RWPE2 (cell line): ENCODE measurements around the gene ABCA5.

Experiments
- ATAC-seq: fragments of 200-7000 bp; cut with Tn5 transposase; 3 replicates; pipeline ENCODE4 v1.9.1; 2021; ENCODE audit warnings: low read depth
- DNase-seq: peaks from one replicate; pipeline ENCODE4 v3.0.0-alpha.2; 2020; ENCODE audit warnings: low spot score
- H3K27ac ChIP-seq: fragments of 450-650 bp; 2 replicates; pipeline ENCODE4 v1.5.1; 2017; ENCODE audit warnings: mild to moderate bottlenecking; ENCODE audit not compliant: poor library complexity, severe bottlenecking
- H3K27me3 ChIP-seq: fragments of 250-450 bp; sonication (Bioruptor Pico); 2 replicates; pipeline ENCODE4 v1.5.1; 2021; ENCODE audit warnings: mild to moderate bottlenecking, moderate library complexity; ENCODE audit not compliant: insufficient read depth, poor library complexity, severe bottlenecking
- H3K36me3 ChIP-seq: fragments of 250-450 bp; sonication (Bioruptor Pico); 2 replicates; pipeline ENCODE4 v1.5.1; 2020; ENCODE audit warnings: low read depth, mild to moderate bottlenecking, moderate library complexity
- H3K4me1 ChIP-seq: fragments of 250-450 bp; sonication (Bioruptor Pico); 2 replicates; pipeline ENCODE4 v1.5.1; 2021; ENCODE audit warnings: mild to moderate bottlenecking, moderate library complexity; ENCODE audit not compliant: insufficient read depth, poor library complexity, severe bottlenecking
- H3K4me3 ChIP-seq: fragments of 250-450 bp; sonication (Bioruptor Pico); 2 replicates; pipeline ENCODE4 v1.5.1; 2021; ENCODE audit warnings: mild to moderate bottlenecking, moderate library complexity; ENCODE audit not compliant: severe bottlenecking
- H3K9me3 ChIP-seq: fragments of 250-450 bp; sonication (Bioruptor Pico); 2 replicates; pipeline ENCODE4 v1.5.1; 2021; ENCODE audit warnings: mild to moderate bottlenecking, moderate library complexity; ENCODE audit not compliant: severe bottlenecking
- CTCF ChIP-seq: fragments of 450-650 bp; IDR thresholded peaks from one replicate; pipeline ENCODE4 v1.5.1; 2017; ENCODE audit warnings: mild to moderate bottlenecking, moderate library complexity; ENCODE audit not compliant: poor library complexity, severe bottlenecking

The ABCA5 gene

GRCh38 chr17:69227541-69227940, 99.4 kb downstream of the ABCA5 start:
- Histone ChIP-seq H3K27ac (no peak overlapping the region), H3K4me3 (no peak overlapping the region), H3K36me3 (no peaks in the 10 kb centered on the region), H3K4me1 (no peaks in the 10 kb centered on the region), H3K9me3 (no peaks in the 10 kb centered on the region), H3K27me3 (no peaks in the 10 kb centered on the region)
- DNase-seq (no peak), ATAC-seq (no peak)
- no peak for TF ChIP-seq CTCF

DNA sequence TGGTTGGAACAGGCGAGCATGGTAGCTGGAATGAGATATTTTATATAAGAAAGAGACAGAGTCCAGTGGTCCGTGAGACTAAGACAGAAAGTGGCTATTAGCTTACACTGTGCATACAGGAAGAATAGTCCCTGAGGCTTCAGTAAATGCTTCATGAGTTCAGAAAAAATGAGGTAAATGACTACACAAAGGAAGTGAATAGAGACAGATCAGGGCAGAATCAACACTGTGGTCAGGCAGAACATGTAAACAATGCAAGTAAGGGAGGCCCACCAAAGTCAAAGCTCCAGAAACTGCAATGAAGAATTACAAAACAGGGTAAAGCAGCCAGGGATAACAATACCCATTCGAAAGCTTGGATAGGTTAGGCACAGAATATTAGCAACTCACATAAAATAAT, 103.1 kb downstream of the ABCA5 start:
- no peaks in the 10 kb centered on the region for H3K36me3 ChIP-seq
- H3K4me3 ChIP-seq: no peak overlapping the region
- no peaks in the 10 kb centered on the region for H3K27me3 ChIP-seq
- ATAC-seq (no peak), DNase-seq (no peak)
- H3K9me3 ChIP-seq: no peaks in the 10 kb centered on the region
- peaks cover 10% of the 10 kb centered on the region for H3K4me1 ChIP-seq
- TF ChIP-seq CTCF: no peak
- no peak overlapping the region for H3K27ac ChIP-seq

DNA sequence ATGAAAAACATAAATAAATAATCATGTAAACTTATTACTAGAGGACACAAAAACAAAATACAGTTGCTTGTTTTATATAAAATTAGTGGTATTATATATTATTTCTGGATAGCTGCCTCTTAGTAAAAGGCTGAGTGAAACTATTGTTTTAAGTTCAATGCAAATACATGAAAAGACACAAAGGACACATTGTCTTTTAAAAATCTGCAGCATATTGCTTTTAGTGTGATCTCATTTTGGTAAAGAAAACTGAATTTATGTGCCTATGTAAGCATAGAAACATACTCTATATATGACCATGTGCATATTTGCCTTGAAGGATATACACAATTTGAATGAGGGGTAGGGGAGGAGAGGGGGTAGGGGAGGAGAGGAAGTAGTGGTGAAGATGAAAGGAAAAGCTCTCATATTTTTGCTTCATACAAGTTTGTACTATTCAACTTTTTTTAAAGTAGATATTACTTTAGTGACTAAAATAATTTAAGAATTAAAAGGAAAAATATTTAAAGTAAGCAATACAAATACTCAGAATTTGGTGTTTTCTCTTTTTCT, 104.2 kb downstream of the ABCA5 start:
- H3K9me3 ChIP-seq: no peaks in the 10 kb centered on the region
- H3K4me1 ChIP-seq: peaks cover 12% of the 10 kb centered on the region
- H3K36me3 ChIP-seq: no peaks in the 10 kb centered on the region
- no peak for DNase-seq
- H3K4me3 ChIP-seq: no peak overlapping the region
- no peak overlapping the region for H3K27ac ChIP-seq
- ATAC-seq: no peak
- TF ChIP-seq CTCF: no peak
- H3K27me3 ChIP-seq: no peaks in the 10 kb centered on the region

- no peak overlapping the region for H3K4me3 ChIP-seq
- H3K36me3 ChIP-seq: no peaks in the 10 kb centered on the region
- no peak for TF ChIP-seq CTCF
- peaks cover 12% of the 10 kb centered on the region for H3K4me1 ChIP-seq
- H3K9me3 ChIP-seq: no peaks in the 10 kb centered on the region
- no peak for DNase-seq
- no peak overlapping the region for H3K27ac ChIP-seq
- ATAC-seq: no peak
- H3K27me3 ChIP-seq: no peaks in the 10 kb centered on the region
Measured at GRCh38 chr17:69220098-69220497, 106.8 kb downstream of the ABCA5 start.

DNA sequence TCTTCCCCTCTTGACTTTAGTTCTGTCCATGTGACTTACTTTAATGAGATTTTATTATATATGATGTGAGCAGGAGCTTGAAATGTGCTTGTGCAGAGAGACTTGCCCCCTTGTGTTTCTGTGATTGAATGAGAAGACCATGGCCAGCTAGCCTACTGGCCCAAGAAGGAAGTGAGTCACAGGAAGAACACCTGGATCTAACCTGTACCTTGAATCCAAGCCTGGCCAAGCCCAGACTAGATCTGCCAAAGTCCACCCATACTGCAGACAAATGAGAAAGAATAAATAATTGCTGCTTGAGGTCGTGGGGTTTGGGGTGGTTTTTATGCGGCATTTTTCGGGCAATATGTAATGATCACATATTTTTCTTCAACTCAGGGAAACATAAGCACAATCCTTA, 107.9 kb downstream of the ABCA5 start:
- ATAC-seq (peak; percentile 55; the same call in 1 of the 3 replicates), DNase-seq (no peak)
- peak overlapping the region; percentile 15 for H3K27ac ChIP-seq
- no peaks in the 10 kb centered on the region for H3K9me3 ChIP-seq
- H3K36me3 ChIP-seq: no peaks in the 10 kb centered on the region
- peaks cover 12% of the 10 kb centered on the region for H3K4me1 ChIP-seq
- H3K4me3 ChIP-seq: no peak overlapping the region
- no peaks in the 10 kb centered on the region for H3K27me3 ChIP-seq
- TF ChIP-seq CTCF: no peak
